PC-9 (cell line): ENCODE data around the gene FMO5. TPM values are rescaled to one million over a fixed set of nuclear protein-coding genes. Genes with fewer than 3 reads are reported as not detected.

Source experiments
- BruUV-seq: library from RNA; stranded (reverse); fragments of 400-500 nt; replicated peaks from 2 replicates; lab custom pipeline; 2021; lab: Mats Ljungman, UMichigan
- CTCF ChIA-PET: fragments of 300-600 bp; sonication (Branson Sonifier 250); formaldehyde crosslinking; loops from one replicate; lab custom pipeline; 2022; ENCODE audit warnings: antibody characterized with exemption; lab: Charles Lee
- POLR2A ChIA-PET: fragments of 300-600 bp; sonication (Branson Sonifier 250); formaldehyde crosslinking; loops from one replicate; lab custom pipeline; 2022; ENCODE audit warnings: antibody characterized with exemption; ENCODE audit not compliant: unreplicated experiment; lab: Charles Lee
- DNase-seq, 2 experiments: peaks; one replicate each; pipeline versions ENCODE4 v3.0.0 to v3.0.0-alpha.2; 2015 to 2022; ENCODE audit warnings: mixed read lengths in 1 of 2
- H2AFZ ChIP-seq: fragments of 200-600 bp; sonication (generic); 2 replicates; pipeline ENCODE4 v1.8.1; 2017; ENCODE audit warnings: antibody characterized with exemption
- H3F3A ChIP-seq: fragments of 200-600 bp; sonication (generic); 2 replicates; pipeline ENCODE4 v1.8.1; 2017; ENCODE audit warnings: antibody characterized with exemption, mild to moderate bottlenecking, low read depth; ENCODE audit not compliant: insufficient read depth
- H3K27ac ChIP-seq: fragments of 200-600 bp; sonication (generic); 2 replicates; pipeline ENCODE4 v1.6.1; 2016; ENCODE audit warnings: mixed run types
- H3K27me3 ChIP-seq: fragments of 200-600 bp; sonication (generic); 2 replicates; pipeline ENCODE4 v1.6.1; 2016; ENCODE audit warnings: low read depth, mixed run types; ENCODE audit not compliant: insufficient read depth
- H3K36me3 ChIP-seq: fragments of 200-600 bp; sonication (generic); 2 replicates; pipeline ENCODE4 v1.6.1; 2016; ENCODE audit warnings: low read depth, mixed run types
- H3K4me1 ChIP-seq: fragments of 200-600 bp; sonication (generic); replicated peaks from 2 replicates; pipeline ENCODE4 v1.6.1; 2016; ENCODE audit warnings: mixed run types; ENCODE audit not compliant: insufficient read depth
- H3K4me2 ChIP-seq: fragments of 200-600 bp; sonication (generic); 2 replicates; pipeline ENCODE4 v1.6.1; 2017; ENCODE audit warnings: mixed run types
- H3K4me3 ChIP-seq: fragments of 200-600 bp; sonication (generic); 2 replicates; pipeline ENCODE4 v1.6.1; 2016; ENCODE audit warnings: mixed run types
- H3K79me2 ChIP-seq: fragments of 200-600 bp; sonication (generic); 2 replicates; pipeline ENCODE4 v1.6.1; 2017; ENCODE audit warnings: low read depth, mixed run types
- H3K9me2 ChIP-seq: fragments of 200-600 bp; sonication (generic); 2 replicates; pipeline ENCODE4 v1.8.1; 2017; ENCODE audit warnings: mild to moderate bottlenecking; ENCODE audit not compliant: insufficient read depth
- H3K9me3 ChIP-seq: fragments of 200-600 bp; sonication (generic); 2 replicates; pipeline ENCODE4 v1.8.1; 2016; ENCODE audit warnings: low read depth; ENCODE audit not compliant: insufficient read depth
- H4K20me1 ChIP-seq: fragments of 200-600 bp; sonication (generic); 2 replicates; pipeline ENCODE4 v1.8.1; 2017; ENCODE audit not compliant: insufficient read depth
- CTCF ChIP-seq: fragments of 200-600 bp; sonication (generic); conservative IDR thresholded peaks from 2 replicates; pipeline ENCODE4 v1.6.1; 2017; ENCODE audit warnings: mixed run types, antibody characterized with exemption, mild to moderate bottlenecking, moderate library complexity
- EZH2 ChIP-seq: fragments of 200-600 bp; sonication (generic); IDR thresholded peaks from 2 replicates; pipeline ENCODE4 v1.8.0; 2017; ENCODE audit warnings: antibody characterized with exemption, low read depth
- intact Hi-C: fragments of 100-400 bp; cut with micrococcal nuclease; formaldehyde crosslinking; loops from one replicate; pipeline ENCODE4 v1.10.0; 2022; ENCODE audit not compliant: unreplicated experiment
- total RNA-seq: library from RNA; stranded (reverse); gene quantifications from 2 replicates; pipeline ENCODE4 v1.2.3, GENCODE V29; 2021

FMO5 gene
- total RNA-seq, 1 experiment from 2014 or later: 1.3 TPM

- Histone ChIP-seq H3K27me3 (no peaks in the 10 kb centered on the region), H3K36me3 (peaks cover 9% of the 10 kb centered on the region; the same call in 1 of the 2 replicates), H3K4me3 (no peak overlapping the region), H3K27ac (no peak overlapping the region), H3K9me3 (no peaks in the 10 kb centered on the region), H2AFZ (no peak overlapping the region), H3K79me2 (peaks cover 38% of the 10 kb centered on the region), H3F3A (peaks cover 25% of the 10 kb centered on the region), H3K4me2 (no peak overlapping the region), H4K20me1 (no peaks in the 10 kb centered on the region), H3K9me2 (no peaks in the 10 kb centered on the region), H3K4me1 (peaks cover 44% of the 10 kb centered on the region)
- TF ChIP-seq EZH2 (no peak), CTCF (no peak)
- CTCF ChIA-PET: interaction anchor here (0.5 kb wide), 1 partner anchor 185 kb away, joined by 4 read pairs; no protein-coding TSS in a partner anchor
- intact Hi-C loops: no loop called here
- BruUV-seq: no TSS peak
- DNase-seq: no peak
- POLR2A ChIA-PET: no interaction called here
Measured at GRCh38 chr1:147168626-147169058, 56.5 kb downstream of the FMO5 start.

DNA sequence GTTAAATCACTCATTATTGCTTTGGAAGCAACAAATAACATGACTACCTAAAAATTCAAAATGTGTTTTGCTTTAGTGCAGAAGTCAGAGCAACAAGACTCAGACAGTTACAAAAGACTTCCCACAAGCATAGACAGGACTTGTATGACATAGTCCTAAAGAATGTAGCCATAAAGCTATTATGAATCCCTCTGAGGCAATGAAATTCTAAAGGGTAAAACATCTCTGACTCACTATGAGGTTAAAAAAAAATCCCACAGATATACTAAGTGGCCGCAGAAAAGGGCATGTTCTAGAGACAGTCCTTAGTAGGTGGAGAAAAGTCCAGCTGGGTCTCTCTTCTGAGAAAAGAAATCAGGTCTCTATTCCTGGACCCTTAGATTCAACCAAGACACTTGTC is 57.8 kb downstream of the FMO5 start:
- no peaks in the 10 kb centered on the region for H4K20me1 ChIP-seq
- intact Hi-C loops: no loop called here
- ChIA-PET POLR2A (interaction anchor here (0.6 to 0.7 kb wide), 2 partner anchors 8 to 76 kb away, joined by 3 to 6 read pairs; no protein-coding TSS in a partner anchor), CTCF (no interaction called here)
- peaks cover 14% of the 10 kb centered on the region; the same call in 1 of the 2 replicates for H3F3A ChIP-seq
- H3K4me3 ChIP-seq: no peak overlapping the region
- peaks cover 38% of the 10 kb centered on the region for H3K79me2 ChIP-seq
- peak overlapping the region; percentile 23 for H3K4me2 ChIP-seq
- peaks cover 9% of the 10 kb centered on the region; the same call in 1 of the 2 replicates for H3K36me3 ChIP-seq
- no peaks in the 10 kb centered on the region for H3K27me3 ChIP-seq
- 0 out of 2 replicates have a peak, but pooled peaks cover 7% of the 10 kb centered on the region for H3K9me3 ChIP-seq
- H3K27ac ChIP-seq: peak overlapping the region; percentile 38
- no peak overlapping the region for H2AFZ ChIP-seq
- no TSS peak for BruUV-seq
- DNase-seq: peak in 1 of 2 experiments; percentile 91
- H3K4me1 ChIP-seq: peaks cover 41% of the 10 kb centered on the region
- H3K9me2 ChIP-seq: no peaks in the 10 kb centered on the region
- TF ChIP-seq CTCF (no peak), EZH2 (no peak)

- Histone ChIP-seq H3K4me3 (no peak overlapping the region), H4K20me1 (no peaks in the 10 kb centered on the region), H3K79me2 (0 out of 2 replicates have a peak, but pooled peaks cover 4% of the 10 kb centered on the region), H3K9me2 (no peaks in the 10 kb centered on the region), H3K27me3 (no peaks in the 10 kb centered on the region), H3F3A (peaks cover 13% of the 10 kb centered on the region; the same call in 1 of the 2 replicates), H3K27ac (no peak overlapping the region), H3K4me2 (no peak overlapping the region), H2AFZ (no peak overlapping the region), H3K9me3 (0 out of 2 replicates have a peak, but pooled peaks cover 7% of the 10 kb centered on the region), H3K4me1 (peaks cover 15% of the 10 kb centered on the region), H3K36me3 (peaks cover 18% of the 10 kb centered on the region; the same call in 1 of the 2 replicates)
- TF ChIP-seq EZH2: no peak
- no peak for TF ChIP-seq CTCF
- ChIA-PET CTCF (no interaction called here), POLR2A (no interaction called here)
- BruUV-seq: no TSS peak
- intact Hi-C loops: no loop called here
- no peak for DNase-seq
Measured at GRCh38 chr1:147163019-147163418, 62.1 kb downstream of the FMO5 start.
